Ishikawa (cell line): Measurements from ENCODE around the gene NHS.

Source experiments
- CEBPB ChIP-seq: IDR thresholded peaks from 2 replicates; pipeline ENCODE4 v1.6.1; 2012
- CREB1 ChIP-seq: IDR thresholded peaks from 2 replicates; pipeline ENCODE4 v1.6.1; 2012; ENCODE audit warnings: low read depth
- EGR1 ChIP-seq: IDR thresholded peaks from 2 replicates; pipeline ENCODE4 v1.6.1; 2012
- EP300 ChIP-seq: IDR thresholded peaks from 2 replicates; pipeline ENCODE4 v1.6.1; 2012; ENCODE audit warnings: borderline replicate concordance
- FOXM1 ChIP-seq: IDR thresholded peaks from 2 replicates; pipeline ENCODE4 v1.6.1; 2012; ENCODE audit warnings: low read depth, borderline replicate concordance
- MAX ChIP-seq: IDR thresholded peaks from 2 replicates; pipeline ENCODE4 v1.6.1; 2012
- NFIC ChIP-seq: IDR thresholded peaks from 2 replicates; pipeline ENCODE4 v1.6.1; 2012
- RAD21 ChIP-seq: IDR thresholded peaks from 2 replicates; pipeline ENCODE4 v1.6.1; 2012; ENCODE audit warnings: low read depth
- REST ChIP-seq: IDR thresholded peaks from 2 replicates; pipeline ENCODE4 v1.6.1; 2012; ENCODE audit warnings: low read depth, mild to moderate bottlenecking
- TAF1 ChIP-seq: IDR thresholded peaks from 2 replicates; pipeline ENCODE4 v1.6.1; 2012; ENCODE audit warnings: low read depth, mild to moderate bottlenecking
- TCF12 ChIP-seq: IDR thresholded peaks from 2 replicates; pipeline ENCODE4 v1.6.1; 2012; ENCODE audit warnings: low read depth
- TEAD4 ChIP-seq: IDR thresholded peaks from 2 replicates; pipeline ENCODE4 v1.6.1; 2012
- USF1 ChIP-seq: IDR thresholded peaks from 2 replicates; pipeline ENCODE4 v1.6.1; 2012
- YY1 ChIP-seq: IDR thresholded peaks from 2 replicates; pipeline ENCODE4 v1.6.1; 2012; ENCODE audit warnings: low read depth
- ZBTB7A ChIP-seq: IDR thresholded peaks from 2 replicates; pipeline ENCODE4 v1.6.1; 2012; ENCODE audit warnings: low read depth

NHS gene

GRCh38 chrX:17425136-17425535, 50.1 kb downstream of the NHS start:
- TF ChIP-seq EGR1 (no peak), ZBTB7A (no peak), USF1 (no peak), RAD21 (no peak), YY1 (no peak), REST (no peak), CEBPB (no peak), CREB1 (no peak), TEAD4 (no peak)

GRCh38 chrX:17425551-17425950, 50.6 kb downstream of the NHS start:
- TF ChIP-seq TCF12 (no peak), REST (no peak), CREB1 (no peak), ZBTB7A (no peak), USF1 (no peak), EGR1 (no peak), CEBPB (no peak), TAF1 (no peak)

- TF ChIP-seq RAD21 = no peak
- TF ChIP-seq YY1 = no peak
- TF ChIP-seq ZBTB7A = no peak
- no peak for TF ChIP-seq TCF12
- TF ChIP-seq TEAD4 = no peak
- TF ChIP-seq CEBPB = no peak
- no peak for TF ChIP-seq TAF1
- no peak for TF ChIP-seq FOXM1
- no peak for TF ChIP-seq USF1
- no peak for TF ChIP-seq REST
- TF ChIP-seq EGR1 = no peak
- no peak for TF ChIP-seq NFIC
- TF ChIP-seq CREB1 = no peak
- no peak for TF ChIP-seq EP300
- TF ChIP-seq MAX = no peak
Measured at GRCh38 chrX:17431171-17431570, 56.2 kb downstream of the NHS start.

GRCh38 chrX:17432158-17432557, 57.2 kb downstream of the NHS start:
- TF ChIP-seq USF1 = no peak
- no peak for TF ChIP-seq TCF12
- no peak for TF ChIP-seq CEBPB
- TF ChIP-seq EP300 = no peak
- TF ChIP-seq TAF1 = no peak
- no peak for TF ChIP-seq ZBTB7A
- TF ChIP-seq NFIC = no peak

GRCh38 chrX:17433965-17434364, 59.0 kb downstream of the NHS start:
- TF ChIP-seq FOXM1 (no peak), USF1 (no peak), REST (no peak)
